GM23338 (cell line): ENCODE results near the gene NFATC1. TPM values are rescaled to one million over a fixed set of nuclear protein-coding genes. Genes with fewer than 3 reads are reported as not detected.

ENCODE experiments used
- ATAC-seq: fragments of 200-7000 bp; cut with Tn5 transposase; 3 replicates; pipeline ENCODE4 v1.9.1; 2020
- DNase-seq: peaks from one replicate; pipeline ENCODE4 v3.0.0-alpha.2; 2015; ENCODE audit warnings: low spot score
- H2AFZ ChIP-seq: fragments of 200-600 bp; sonication (generic); 2 replicates; pipeline ENCODE4 v1.8.0; 2016; ENCODE audit warnings: antibody characterized with exemption, mild to moderate bottlenecking, moderate library complexity
- H3F3A ChIP-seq: fragments of 200-600 bp; sonication (generic); replicated peaks from 2 replicates; pipeline ENCODE4 v1.8.0; 2017; ENCODE audit warnings: antibody characterized with exemption, mixed run types, low read depth
- H3K27ac ChIP-seq: fragments of 200-600 bp; sonication (generic); 2 replicates; pipeline ENCODE4 v1.6.1; 2016; ENCODE audit warnings: low read depth
- H3K27me3 ChIP-seq: fragments of 200-600 bp; sonication (generic); 2 replicates; pipeline ENCODE4 v1.8.0; 2016; ENCODE audit warnings: mild to moderate bottlenecking, mixed run types, moderate library complexity; ENCODE audit not compliant: insufficient read depth
- H3K36me3 ChIP-seq: fragments of 200-600 bp; sonication (generic); 2 replicates; pipeline ENCODE4 v1.8.0; 2016; ENCODE audit warnings: mild to moderate bottlenecking; ENCODE audit not compliant: insufficient read depth
- H3K4me1 ChIP-seq: fragments of 200-600 bp; sonication (generic); 2 replicates; pipeline ENCODE4 v1.8.0; 2016; ENCODE audit warnings: mild to moderate bottlenecking, moderate library complexity; ENCODE audit not compliant: insufficient read depth
- H3K4me2 ChIP-seq: fragments of 200-600 bp; sonication (generic); 2 replicates; pipeline ENCODE4 v1.7.1; 2017; ENCODE audit warnings: mixed run types
- H3K4me3 ChIP-seq: fragments of 200-600 bp; sonication (generic); 2 replicates; pipeline ENCODE4 v1.6.1; 2016; ENCODE audit warnings: mixed run types
- H3K79me2 ChIP-seq: fragments of 200-600 bp; sonication (generic); replicated peaks from 2 replicates; pipeline ENCODE4 v1.8.0; 2017; ENCODE audit warnings: mild to moderate bottlenecking; ENCODE audit not compliant: insufficient read depth
- H3K9me2 ChIP-seq: fragments of 200-600 bp; sonication (generic); 2 replicates; pipeline ENCODE4 v1.8.0; 2017; ENCODE audit not compliant: insufficient read depth
- H4K20me1 ChIP-seq: fragments of 200-600 bp; sonication (generic); replicated peaks from 2 replicates; pipeline ENCODE4 v1.8.0; 2017; ENCODE audit warnings: mild to moderate bottlenecking; ENCODE audit not compliant: insufficient read depth
- H3K27ac Mint-ChIP-seq: 2 replicates; pipeline ENCODE4 v1.8.0; 2020; ENCODE audit warnings: inconsistent platforms, mild to moderate bottlenecking, moderate library complexity, mixed read lengths
- H3K27me3 Mint-ChIP-seq: 3 replicates; pipeline ENCODE4 v1.8.0; 2022; ENCODE audit warnings: low read depth, mild to moderate bottlenecking, moderate library complexity, mixed read lengths, inconsistent platforms; ENCODE audit not compliant: insufficient read depth, poor library complexity
- H3K36me3 Mint-ChIP-seq: 3 replicates; pipeline ENCODE4 v1.8.0; 2021; ENCODE audit warnings: low read depth, mild to moderate bottlenecking, inconsistent platforms, moderate library complexity, mixed read lengths
- H3K4me1 Mint-ChIP-seq: 3 replicates; pipeline ENCODE4 v1.8.0; 2020; ENCODE audit warnings: mild to moderate bottlenecking, inconsistent platforms, mixed read lengths
- H3K4me3 Mint-ChIP-seq: 3 replicates; pipeline ENCODE4 v1.8.0; 2021; ENCODE audit warnings: moderate library complexity, mild to moderate bottlenecking, inconsistent platforms, mixed read lengths
- H3K9me3 Mint-ChIP-seq: 3 replicates; pipeline ENCODE4 v1.8.0; 2020; ENCODE audit warnings: moderate library complexity, mild to moderate bottlenecking, inconsistent platforms, mixed read lengths
- CREB1 ChIP-seq: fragments of 250-450 bp; sonication (Bioruptor Pico); IDR thresholded peaks from 2 replicates; pipeline ENCODE4 v1.5.0; 2020; ENCODE audit warnings: low read depth, mild to moderate bottlenecking, moderate library complexity
- ETS1 ChIP-seq: IDR thresholded peaks from 2 replicates; pipeline ENCODE4 v1.6.1; 2016; ENCODE audit warnings: antibody characterized with exemption
- EZH2 ChIP-seq: fragments of 200-600 bp; sonication (generic); IDR thresholded peaks from one replicate; pipeline ENCODE4 v1.8.0; 2017; ENCODE audit warnings: antibody characterized with exemption, mild to moderate bottlenecking, low read depth; ENCODE audit not compliant: unreplicated experiment
- EZH2phosphoT487 ChIP-seq: fragments of 200-600 bp; sonication (generic); IDR thresholded peaks from one replicate; pipeline ENCODE4 v1.8.1; 2018; ENCODE audit warnings: antibody characterized with exemption; ENCODE audit not compliant: unreplicated experiment
- JUNB ChIP-seq: IDR thresholded peaks from one replicate; pipeline ENCODE4 v1.6.1; 2016; ENCODE audit warnings: antibody characterized with exemption; ENCODE audit not compliant: unreplicated experiment
- NANOG ChIP-seq: IDR thresholded peaks from 2 replicates; pipeline ENCODE4 v1.6.1; 2016; ENCODE audit warnings: antibody characterized with exemption, borderline replicate concordance
- POLR2AphosphoS5 ChIP-seq: IDR thresholded peaks from 2 replicates; pipeline ENCODE4 v1.6.1; 2016; ENCODE audit warnings: antibody characterized with exemption, low read depth
- REST ChIP-seq: IDR thresholded peaks from one replicate; pipeline ENCODE4 v1.6.1; 2018; ENCODE audit warnings: antibody characterized with exemption; ENCODE audit not compliant: unreplicated experiment
- STAT1 ChIP-seq: IDR thresholded peaks from one replicate; pipeline ENCODE4 v1.6.1; 2016; ENCODE audit warnings: antibody characterized with exemption; ENCODE audit not compliant: unreplicated experiment
- ZNF114 ChIP-seq: fragments of 250-450 bp; sonication (Bioruptor Pico); IDR thresholded peaks from 2 replicates; pipeline ENCODE4 v1.5.0; 2020; ENCODE audit warnings: mild to moderate bottlenecking, moderate library complexity
- ZNF331 ChIP-seq: fragments of 250-450 bp; sonication (Bioruptor Pico); IDR thresholded peaks from 2 replicates; pipeline ENCODE4 v1.5.0; 2020; ENCODE audit warnings: low read depth, mild to moderate bottlenecking, moderate library complexity
- polyA plus RNA-seq: library from polyadenylated mRNA; unstranded; fragments of >200 nt; fragmentation: Nextera tagmentation; extraction: Ambion mirVana; gene quantifications from 2 replicates; pipeline ENCODE4 v1.2.1, GENCODE V29; 2016
- total RNA-seq: library from RNA; depleted of rRNA; stranded (reverse); fragments of >200 nt; shearing (Covaris generic); gene quantifications from 2 replicates; pipeline ENCODE4 v1.2.3, GENCODE V29; 2014
- TF ChIP-seq, protein P1 (sequence below), 2 experiments: fragments of 200-600 bp in 1 of 2; sonication (generic) in 1 of 2; conservative IDR thresholded peaks; 2 replicates each; pipeline versions ENCODE4 v1.5.1 to v1.6.1; 2016 to 2017; ENCODE audit warnings: antibody characterized with exemption in 2 of 2, low read depth in 2 of 2, mild to moderate bottlenecking in 2 of 2, moderate library complexity in 1 of 2
- TF ChIP-seq, protein P2 (sequence below): fragments of 250-450 bp; sonication (Bioruptor Pico); IDR thresholded peaks from 2 replicates; pipeline ENCODE4 v1.5.0; 2020; ENCODE audit warnings: mild to moderate bottlenecking, moderate library complexity

Gene NFATC1
- total and polyA plus RNA-seq, 2 experiments from 2014 or later: 3.9 to 6.4 TPM

DNA sequence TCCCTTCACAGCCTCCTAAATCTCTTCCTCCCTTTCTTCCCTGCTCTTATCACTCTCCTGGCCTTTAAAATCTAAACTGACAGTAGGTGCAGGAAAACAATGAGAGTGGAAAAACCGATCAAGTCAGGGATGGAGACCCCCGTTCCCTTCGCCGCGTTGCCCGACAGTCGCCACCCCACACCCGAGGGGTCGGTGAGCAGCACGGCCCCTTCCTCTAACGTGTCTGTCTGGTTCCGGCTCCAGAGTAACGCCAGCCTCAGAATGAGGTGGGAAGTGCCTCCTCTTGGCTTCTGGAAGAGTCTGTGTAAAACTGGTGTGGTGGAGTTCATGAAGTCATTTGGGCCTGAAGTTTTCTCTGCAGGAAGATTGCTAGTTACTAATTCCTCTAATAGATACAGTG is 138.6 kb downstream of the NFATC1 start:
- Histone ChIP-seq H3K4me3 (no peak overlapping the region), H3K4me2 (no peak overlapping the region), H3F3A (no peaks in the 10 kb centered on the region), H3K27ac (no peak overlapping the region), H2AFZ (no peak overlapping the region), H3K9me2 (no peaks in the 10 kb centered on the region), H3K27me3 (no peaks in the 10 kb centered on the region), H4K20me1 (no peaks in the 10 kb centered on the region), H3K4me1 (no peaks in the 10 kb centered on the region), H3K36me3 (no peaks in the 10 kb centered on the region), H3K79me2 (no peaks in the 10 kb centered on the region)
- DNase-seq: no peak
- H3K36me3 Mint-ChIP-seq: peaks cover 5% of the 10 kb centered on the region; the same call in 2 of the 3 replicates
- TF ChIP-seq EZH2phosphoT487 (no peak), STAT1 (no peak), CREB1 (CRISPR knock-in tag) (no peak), REST (no peak), POLR2AphosphoS5 (no peak), ZNF114 (CRISPR knock-in tag) (no peak), EZH2 (no peak), ETS1 (no peak), ZNF331 (CRISPR knock-in tag) (no peak), JUNB (no peak), NANOG (no peak)
- TF ChIP-seq, protein P1, sequence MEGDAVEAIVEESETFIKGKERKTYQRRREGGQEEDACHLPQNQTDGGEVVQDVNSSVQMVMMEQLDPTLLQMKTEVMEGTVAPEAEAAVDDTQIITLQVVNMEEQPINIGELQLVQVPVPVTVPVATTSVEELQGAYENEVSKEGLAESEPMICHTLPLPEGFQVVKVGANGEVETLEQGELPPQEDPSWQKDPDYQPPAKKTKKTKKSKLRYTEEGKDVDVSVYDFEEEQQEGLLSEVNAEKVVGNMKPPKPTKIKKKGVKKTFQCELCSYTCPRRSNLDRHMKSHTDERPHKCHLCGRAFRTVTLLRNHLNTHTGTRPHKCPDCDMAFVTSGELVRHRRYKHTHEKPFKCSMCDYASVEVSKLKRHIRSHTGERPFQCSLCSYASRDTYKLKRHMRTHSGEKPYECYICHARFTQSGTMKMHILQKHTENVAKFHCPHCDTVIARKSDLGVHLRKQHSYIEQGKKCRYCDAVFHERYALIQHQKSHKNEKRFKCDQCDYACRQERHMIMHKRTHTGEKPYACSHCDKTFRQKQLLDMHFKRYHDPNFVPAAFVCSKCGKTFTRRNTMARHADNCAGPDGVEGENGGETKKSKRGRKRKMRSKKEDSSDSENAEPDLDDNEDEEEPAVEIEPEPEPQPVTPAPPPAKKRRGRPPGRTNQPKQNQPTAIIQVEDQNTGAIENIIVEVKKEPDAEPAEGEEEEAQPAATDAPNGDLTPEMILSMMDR (conservative IDR thresholded peaks at IDR 0.05; ENCODE audit: low read depth in 2 of 2): no peak
- TF ChIP-seq, protein P2, sequence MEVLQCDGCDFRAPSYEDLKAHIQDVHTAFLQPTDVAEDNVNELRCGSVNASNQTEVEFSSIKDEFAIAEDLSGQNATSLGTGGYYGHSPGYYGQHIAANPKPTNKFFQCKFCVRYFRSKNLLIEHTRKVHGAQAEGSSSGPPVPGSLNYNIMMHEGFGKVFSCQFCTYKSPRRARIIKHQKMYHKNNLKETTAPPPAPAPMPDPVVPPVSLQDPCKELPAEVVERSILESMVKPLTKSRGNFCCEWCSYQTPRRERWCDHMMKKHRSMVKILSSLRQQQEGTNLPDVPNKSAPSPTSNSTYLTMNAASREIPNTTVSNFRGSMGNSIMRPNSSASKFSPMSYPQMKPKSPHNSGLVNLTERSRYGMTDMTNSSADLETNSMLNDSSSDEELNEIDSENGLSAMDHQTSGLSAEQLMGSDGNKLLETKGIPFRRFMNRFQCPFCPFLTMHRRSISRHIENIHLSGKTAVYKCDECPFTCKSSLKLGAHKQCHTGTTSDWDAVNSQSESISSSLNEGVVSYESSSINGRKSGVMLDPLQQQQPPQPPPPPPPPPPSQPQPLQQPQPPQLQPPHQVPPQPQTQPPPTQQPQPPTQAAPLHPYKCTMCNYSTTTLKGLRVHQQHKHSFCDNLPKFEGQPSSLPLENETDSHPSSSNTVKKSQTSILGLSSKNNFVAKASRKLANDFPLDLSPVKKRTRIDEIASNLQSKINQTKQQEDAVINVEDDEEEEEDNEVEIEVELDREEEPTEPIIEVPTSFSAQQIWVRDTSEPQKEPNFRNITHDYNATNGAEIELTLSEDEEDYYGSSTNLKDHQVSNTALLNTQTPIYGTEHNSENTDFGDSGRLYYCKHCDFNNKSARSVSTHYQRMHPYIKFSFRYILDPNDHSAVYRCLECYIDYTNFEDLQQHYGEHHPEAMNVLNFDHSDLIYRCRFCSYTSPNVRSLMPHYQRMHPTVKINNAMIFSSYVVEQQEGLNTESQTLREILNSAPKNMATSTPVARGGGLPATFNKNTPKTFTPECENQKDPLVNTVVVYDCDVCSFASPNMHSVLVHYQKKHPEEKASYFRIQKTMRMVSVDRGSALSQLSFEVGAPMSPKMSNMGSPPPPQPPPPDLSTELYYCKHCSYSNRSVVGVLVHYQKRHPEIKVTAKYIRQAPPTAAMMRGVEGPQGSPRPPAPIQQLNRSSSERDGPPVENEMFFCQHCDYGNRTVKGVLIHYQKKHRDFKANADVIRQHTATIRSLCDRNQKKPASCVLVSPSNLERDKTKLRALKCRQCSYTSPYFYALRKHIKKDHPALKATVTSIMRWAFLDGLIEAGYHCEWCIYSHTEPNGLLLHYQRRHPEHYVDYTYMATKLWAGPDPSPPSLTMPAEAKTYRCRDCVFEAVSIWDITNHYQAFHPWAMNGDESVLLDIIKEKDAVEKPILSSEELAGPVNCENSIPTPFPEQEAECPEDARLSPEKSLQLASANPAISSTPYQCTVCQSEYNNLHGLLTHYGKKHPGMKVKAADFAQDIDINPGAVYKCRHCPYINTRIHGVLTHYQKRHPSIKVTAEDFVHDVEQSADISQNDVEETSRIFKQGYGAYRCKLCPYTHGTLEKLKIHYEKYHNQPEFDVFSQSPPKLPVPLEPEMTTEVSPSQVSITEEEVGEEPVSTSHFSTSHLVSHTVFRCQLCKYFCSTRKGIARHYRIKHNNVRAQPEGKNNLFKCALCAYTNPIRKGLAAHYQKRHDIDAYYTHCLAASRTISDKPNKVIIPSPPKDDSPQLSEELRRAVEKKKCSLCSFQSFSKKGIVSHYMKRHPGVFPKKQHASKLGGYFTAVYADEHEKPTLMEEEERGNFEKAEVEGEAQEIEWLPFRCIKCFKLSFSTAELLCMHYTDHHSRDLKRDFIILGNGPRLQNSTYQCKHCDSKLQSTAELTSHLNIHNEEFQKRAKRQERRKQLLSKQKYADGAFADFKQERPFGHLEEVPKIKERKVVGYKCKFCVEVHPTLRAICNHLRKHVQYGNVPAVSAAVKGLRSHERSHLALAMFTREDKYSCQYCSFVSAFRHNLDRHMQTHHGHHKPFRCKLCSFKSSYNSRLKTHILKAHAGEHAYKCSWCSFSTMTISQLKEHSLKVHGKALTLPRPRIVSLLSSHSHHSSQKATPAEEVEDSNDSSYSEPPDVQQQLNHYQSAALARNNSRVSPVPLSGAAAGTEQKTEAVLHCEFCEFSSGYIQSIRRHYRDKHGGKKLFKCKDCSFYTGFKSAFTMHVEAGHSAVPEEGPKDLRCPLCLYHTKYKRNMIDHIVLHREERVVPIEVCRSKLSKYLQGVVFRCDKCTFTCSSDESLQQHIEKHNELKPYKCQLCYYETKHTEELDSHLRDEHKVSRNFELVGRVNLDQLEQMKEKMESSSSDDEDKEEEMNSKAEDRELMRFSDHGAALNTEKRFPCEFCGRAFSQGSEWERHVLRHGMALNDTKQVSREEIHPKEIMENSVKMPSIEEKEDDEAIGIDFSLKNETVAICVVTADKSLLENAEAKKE: no peak
- H3K27me3 Mint-ChIP-seq: peaks cover 14% of the 10 kb centered on the region
- ATAC-seq: no peak
- no peaks in the 10 kb centered on the region for H3K4me1 Mint-ChIP-seq
- H3K4me3 Mint-ChIP-seq: no peak overlapping the region
- H3K9me3 Mint-ChIP-seq: peaks cover 16% of the 10 kb centered on the region
- H3K27ac Mint-ChIP-seq: no peak overlapping the region
